K562 (cell line): ENCODE data around the gene UCP3. TPM values are rescaled to one million over a fixed set of nuclear protein-coding genes. Genes with fewer than 3 reads are reported as not detected.

Source experiments
- DPF2 ChIP-seq: fragments of 450-650 bp; IDR thresholded peaks from 2 replicates; pipeline ENCODE4 v1.6.1; 2016
- HOXB6 ChIP-seq: fragments of 250-450 bp; sonication (Bioruptor Pico); IDR thresholded peaks from 2 replicates; pipeline ENCODE4 v1.5.1; 2022; ENCODE audit warnings: mild to moderate bottlenecking, borderline replicate concordance
- MLLT1 ChIP-seq, 2 experiments: fragments of 450-650 bp; IDR thresholded peaks; 2 replicates each; pipeline ENCODE4 v1.6.1; 2016
- MYNN ChIP-seq, 2 experiments: sonication (generic); formaldehyde crosslinking in 1 of 2; IDR thresholded peaks; 2 replicates each; pipeline versions ENCODE4 v1.5.0 to v1.6.1; 2016 to 2020; ENCODE audit warnings: antibody characterized with exemption in 1 of 2, missing genetic modification reagents in 1 of 2
- SAP30 ChIP-seq: fragments of 200-600 bp; sonication (generic); IDR thresholded peaks from 2 replicates; pipeline ENCODE4 v1.6.1; 2012; ENCODE audit warnings: borderline replicate concordance, low read depth, mild to moderate bottlenecking, moderate library complexity, low read length, control low read depth, inconsistent platforms; ENCODE audit not compliant: insufficient read depth, poor library complexity, severe bottlenecking
- ZFP36 ChIP-seq: fragments of 150-350 bp; IDR thresholded peaks from 2 replicates; pipeline ENCODE4 v1.6.1; 2018; ENCODE audit warnings: low read length, low read depth; ENCODE audit not compliant: partially characterized antibody
- ZNF592 ChIP-seq: fragments of 450-650 bp; IDR thresholded peaks from 2 replicates; pipeline ENCODE4 v1.6.1; 2017; ENCODE audit warnings: antibody characterized with exemption, mild to moderate bottlenecking
- polyA plus RNA-seq, 8 experiments: library from polyadenylated mRNA; depleted of rRNA in 4 of 8; stranded (reverse) in 5 of 8; unstranded in 3 of 8; fragments of >200 nt; fragmentation: Nextera tagmentation in 2 of 8; fragmentation: Illumina TruSeq in 1 of 8; extraction: Ambion mirVana in 2 of 8; extraction: Trizol in 1 of 8; gene quantifications; 2 replicates each; pipeline versions ENCODE4 v1.2.1 to v1.2.3, GENCODE V29; 2011 to 2014; ENCODE audit warnings: inconsistent platforms in 1 of 8, missing spikeins in 1 of 8
- total RNA-seq, 7 experiments: library from RNA; depleted of rRNA in 6 of 7; stranded (reverse); fragments of >200 nt in 6 of 7; fragmentation: Illumina TruSeq in 2 of 7; extraction: Trizol in 2 of 7; gene quantifications; 2 replicates each; pipeline versions ENCODE4 v1.2.1 to v1.2.3, GENCODE V29; 2011 to 2021; ENCODE audit warnings: low replicate concordance in 1 of 7
- TF ChIP-seq, protein P1 (sequence below): fragments of 450-650 bp; IDR thresholded peaks from 2 replicates; pipeline ENCODE4 v1.6.1; 2016; ENCODE audit warnings: antibody characterized with exemption
- TF ChIP-seq, protein P2 (sequence below), 3 experiments: fragments of 200-800 bp in 1 of 3; fragments of 250-450 bp in 1 of 3; fragments of 450-650 bp in 1 of 3; sonication (Bioruptor Pico) in 1 of 3; sonication (Bioruptor generic) in 1 of 3; formaldehyde crosslinking in 1 of 3; IDR thresholded peaks; 2 replicates each; pipeline versions ENCODE4 v1.6.1 to v1.8.0; 2016 to 2022; ENCODE audit warnings: mild to moderate bottlenecking in 2 of 3, missing genetic modification characterization in 2 of 3, missing compliant biosample characterization in 1 of 3, moderate library complexity in 1 of 3
- TF ChIP-seq, protein P3 (sequence below): fragments of 250-450 bp; sonication (Bioruptor Pico); IDR thresholded peaks from 2 replicates; pipeline ENCODE4 v1.5.0; 2021

Gene UCP3
- total and polyA plus RNA-seq, 9 of the 15 experiments (the other 6 are each of a cell fraction or from before 2014, with no cell fraction given): 0.05 to 0.65 (median 0.25) TPM; not detected in 2

- TF ChIP-seq, protein P1, sequence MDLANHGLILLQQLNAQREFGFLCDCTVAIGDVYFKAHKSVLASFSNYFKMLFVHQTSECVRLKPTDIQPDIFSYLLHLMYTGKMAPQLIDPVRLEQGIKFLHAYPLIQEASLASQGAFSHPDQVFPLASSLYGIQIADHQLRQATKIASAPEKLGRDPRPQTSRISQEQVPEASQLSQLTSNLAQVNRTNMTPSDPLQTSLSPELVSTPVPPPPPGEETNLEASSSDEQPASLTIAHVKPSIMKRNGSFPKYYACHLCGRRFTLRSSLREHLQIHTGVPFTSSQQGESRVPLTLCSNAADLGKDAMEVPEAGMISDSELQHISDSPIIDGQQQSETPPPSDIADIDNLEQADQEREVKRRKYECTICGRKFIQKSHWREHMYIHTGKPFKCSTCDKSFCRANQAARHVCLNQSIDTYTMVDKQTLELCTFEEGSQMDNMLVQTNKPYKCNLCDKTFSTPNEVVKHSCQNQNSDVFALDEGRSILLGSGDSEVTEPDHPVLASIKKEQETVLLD: 0 out of 2 replicates have a peak, but pooled peaks have one; percentile 31
- TF ChIP-seq, protein P2, sequence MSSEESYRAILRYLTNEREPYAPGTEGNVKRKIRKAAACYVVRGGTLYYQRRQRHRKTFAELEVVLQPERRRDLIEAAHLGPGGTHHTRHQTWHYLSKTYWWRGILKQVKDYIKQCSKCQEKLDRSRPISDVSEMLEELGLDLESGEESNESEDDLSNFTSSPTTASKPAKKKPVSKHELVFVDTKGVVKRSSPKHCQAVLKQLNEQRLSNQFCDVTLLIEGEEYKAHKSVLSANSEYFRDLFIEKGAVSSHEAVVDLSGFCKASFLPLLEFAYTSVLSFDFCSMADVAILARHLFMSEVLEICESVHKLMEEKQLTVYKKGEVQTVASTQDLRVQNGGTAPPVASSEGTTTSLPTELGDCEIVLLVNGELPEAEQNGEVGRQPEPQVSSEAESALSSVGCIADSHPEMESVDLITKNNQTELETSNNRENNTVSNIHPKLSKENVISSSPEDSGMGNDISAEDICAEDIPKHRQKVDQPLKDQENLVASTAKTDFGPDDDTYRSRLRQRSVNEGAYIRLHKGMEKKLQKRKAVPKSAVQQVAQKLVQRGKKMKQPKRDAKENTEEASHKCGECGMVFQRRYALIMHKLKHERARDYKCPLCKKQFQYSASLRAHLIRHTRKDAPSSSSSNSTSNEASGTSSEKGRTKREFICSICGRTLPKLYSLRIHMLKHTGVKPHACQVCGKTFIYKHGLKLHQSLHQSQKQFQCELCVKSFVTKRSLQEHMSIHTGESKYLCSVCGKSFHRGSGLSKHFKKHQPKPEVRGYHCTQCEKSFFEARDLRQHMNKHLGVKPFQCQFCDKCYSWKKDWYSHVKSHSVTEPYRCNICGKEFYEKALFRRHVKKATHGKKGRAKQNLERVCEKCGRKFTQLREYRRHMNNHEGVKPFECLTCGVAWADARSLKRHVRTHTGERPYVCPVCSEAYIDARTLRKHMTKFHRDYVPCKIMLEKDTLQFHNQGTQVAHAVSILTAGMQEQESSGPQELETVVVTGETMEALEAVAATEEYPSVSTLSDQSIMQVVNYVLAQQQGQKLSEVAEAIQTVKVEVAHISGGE (CRISPR knock-in tag; IDR thresholded peaks at IDR 0.05): peak in 1 of 3 experiments; percentile 61; a peak in 2 of 6 replicates
- TF ChIP-seq SAP30 (peak; percentile 6), MLLT1 (IDR thresholded peaks at IDR 0.05) (peak in 1 of 2 experiments; percentile 62; a peak in 1 of 4 replicates), ZFP36 (peak; percentile 53), ZNF592 (peak; percentile 89; the same call in 1 of the 2 replicates), DPF2 (peak; percentile 39; the same call in 1 of the 2 replicates), HOXB6 (CRISPR knock-in tag) (peak; percentile 71; the same call in 1 of the 2 replicates), MYNN (IDR thresholded peaks at IDR 0.05) (no peak), MYNN (CRISPR knock-in tag; IDR thresholded peaks at IDR 0.05) (no peak)
- TF ChIP-seq, protein P3, sequence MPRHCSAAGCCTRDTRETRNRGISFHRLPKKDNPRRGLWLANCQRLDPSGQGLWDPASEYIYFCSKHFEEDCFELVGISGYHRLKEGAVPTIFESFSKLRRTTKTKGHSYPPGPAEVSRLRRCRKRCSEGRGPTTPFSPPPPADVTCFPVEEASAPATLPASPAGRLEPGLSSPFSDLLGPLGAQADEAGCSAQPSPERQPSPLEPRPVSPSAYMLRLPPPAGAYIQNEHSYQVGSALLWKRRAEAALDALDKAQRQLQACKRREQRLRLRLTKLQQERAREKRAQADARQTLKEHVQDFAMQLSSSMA (CRISPR knock-in tag): no peak
These were observed 24.9 kb downstream of the UCP3 start (continued) for GRCh38 chr11:73983741-73984538.
